ENCODE measurements around the gene EPN1. TPM values are rescaled to one million over a fixed set of nuclear protein-coding genes. Genes with fewer than 3 reads are reported as not detected.

EPN1 gene
- total and polyA plus RNA-seq, 9 of the 15 experiments (the other 6 are each of a cell fraction or from before 2014, with no cell fraction given): 0.08 to 138 (median 12.7) TPM

DNA sequence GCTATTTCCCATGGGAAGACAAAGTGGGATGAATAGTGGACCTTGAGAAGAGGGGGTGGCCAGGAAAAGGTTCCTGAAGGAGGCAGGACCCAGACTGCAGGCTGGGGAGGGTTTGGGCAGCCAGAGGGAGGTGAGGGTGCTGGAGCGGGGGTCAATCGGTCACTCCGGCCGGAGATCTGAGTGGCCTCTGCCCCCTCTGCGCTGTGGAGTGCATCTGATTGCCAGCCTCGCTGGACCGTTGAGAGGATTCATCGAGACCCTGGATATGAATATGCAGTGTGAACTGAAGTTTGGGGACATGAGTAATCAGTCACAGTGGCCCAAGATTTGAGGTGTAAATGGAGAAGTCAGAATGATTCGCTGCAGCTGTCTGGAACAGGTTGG lies 39.7 kb upstream of the EPN1 start (continued):
- TF ChIP-seq ZC3H4 (CRISPR knock-in tag; IDR thresholded peaks at IDR 0.05; ENCODE audit: borderline replicate concordance) (0 out of 2 replicates have a peak, but pooled peaks have one; percentile 67), HCFC1 (IDR thresholded peaks at IDR 0.05; ENCODE audit: low read depth, low read length) (no peak), ZC3H11A (IDR thresholded peaks at IDR 0.05; ENCODE audit: low read depth, low read length) (no peak), ZNF551 (CRISPR knock-in tag; IDR thresholded peaks at IDR 0.05) (no peak), CBX1 (IDR thresholded peaks at IDR 0.05; ENCODE audit: low read depth) (no peak), GTF2A2 (tag; IDR thresholded peaks at IDR 0.05) (no peak), CBFB (CRISPR knock-in tag; IDR thresholded peaks at IDR 0.05) (no peak), ARID2 (IDR thresholded peaks at IDR 0.05) (no peak), ZNF766 (CRISPR knock-in tag; conservative IDR thresholded peaks at IDR 0.05) (no peak), MXI1 (IDR thresholded peaks at IDR 0.05; ENCODE audit: low read depth, low read length) (no peak), SMARCA4 (IDR thresholded peaks at IDR 0.05) (no peak), CREBBP (IDR thresholded peaks at IDR 0.05; ENCODE audit: low read depth, low read length) (no peak), ILK (tag; IDR thresholded peaks at IDR 0.05; ENCODE audit: borderline replicate concordance, low read depth) (no peak), ELF1 (tag; IDR thresholded peaks at IDR 0.05) (no peak), GABPA (tag; conservative IDR thresholded peaks at IDR 0.05; ENCODE audit: low read depth) (no peak), HDAC8 (tag; IDR thresholded peaks at IDR 0.05) (no peak), RNF2 (IDR thresholded peaks at IDR 0.05) (no peak), MYC (IDR thresholded peaks at IDR 0.05; ENCODE audit: low read depth, low read length) (no peak), MYC (CRISPR knock-in tag; IDR thresholded peaks at IDR 0.05; ENCODE audit: borderline replicate concordance, low read depth) (no peak), ZNF23 (CRISPR knock-in tag; IDR thresholded peaks at IDR 0.05) (no peak), ZFX (CRISPR knock-in tag; IDR thresholded peaks at IDR 0.05) (peak; percentile 55; the same call in 1 of the 2 replicates), MCM5 (IDR thresholded peaks at IDR 0.05; ENCODE audit: low read depth) (no peak), ZNF586 (CRISPR knock-in tag; conservative IDR thresholded peaks at IDR 0.05) (no peak), MTA1 (IDR thresholded peaks at IDR 0.05; ENCODE audit: borderline replicate concordance) (no peak), BRF1 (IDR thresholded peaks at IDR 0.05; ENCODE audit: borderline replicate concordance, extremely low read depth, insufficient read length) (no peak), CCAR2 (IDR thresholded peaks at IDR 0.05; ENCODE audit: low read depth, low read length) (no peak), ADNP (tag; IDR thresholded peaks at IDR 0.05) (no peak), ZNF431 (CRISPR knock-in tag; IDR thresholded peaks at IDR 0.05) (no peak)
- TF ChIP-seq, protein P1, sequence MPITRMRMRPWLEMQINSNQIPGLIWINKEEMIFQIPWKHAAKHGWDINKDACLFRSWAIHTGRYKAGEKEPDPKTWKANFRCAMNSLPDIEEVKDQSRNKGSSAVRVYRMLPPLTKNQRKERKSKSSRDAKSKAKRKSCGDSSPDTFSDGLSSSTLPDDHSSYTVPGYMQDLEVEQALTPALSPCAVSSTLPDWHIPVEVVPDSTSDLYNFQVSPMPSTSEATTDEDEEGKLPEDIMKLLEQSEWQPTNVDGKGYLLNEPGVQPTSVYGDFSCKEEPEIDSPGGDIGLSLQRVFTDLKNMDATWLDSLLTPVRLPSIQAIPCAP (CRISPR knock-in tag; IDR thresholded peaks at IDR 0.05; ENCODE audit: borderline replicate concordance): no peak
- TF ChIP-seq, protein P2, sequence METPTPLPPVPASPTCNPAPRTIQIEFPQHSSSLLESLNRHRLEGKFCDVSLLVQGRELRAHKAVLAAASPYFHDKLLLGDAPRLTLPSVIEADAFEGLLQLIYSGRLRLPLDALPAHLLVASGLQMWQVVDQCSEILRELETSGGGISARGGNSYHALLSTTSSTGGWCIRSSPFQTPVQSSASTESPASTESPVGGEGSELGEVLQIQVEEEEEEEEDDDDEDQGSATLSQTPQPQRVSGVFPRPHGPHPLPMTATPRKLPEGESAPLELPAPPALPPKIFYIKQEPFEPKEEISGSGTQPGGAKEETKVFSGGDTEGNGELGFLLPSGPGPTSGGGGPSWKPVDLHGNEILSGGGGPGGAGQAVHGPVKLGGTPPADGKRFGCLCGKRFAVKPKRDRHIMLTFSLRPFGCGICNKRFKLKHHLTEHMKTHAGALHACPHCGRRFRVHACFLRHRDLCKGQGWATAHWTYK (CRISPR knock-in tag; IDR thresholded peaks at IDR 0.05): 0 out of 2 replicates have a peak, but pooled peaks have one; percentile 10
- TF ChIP-seq, protein P3, sequence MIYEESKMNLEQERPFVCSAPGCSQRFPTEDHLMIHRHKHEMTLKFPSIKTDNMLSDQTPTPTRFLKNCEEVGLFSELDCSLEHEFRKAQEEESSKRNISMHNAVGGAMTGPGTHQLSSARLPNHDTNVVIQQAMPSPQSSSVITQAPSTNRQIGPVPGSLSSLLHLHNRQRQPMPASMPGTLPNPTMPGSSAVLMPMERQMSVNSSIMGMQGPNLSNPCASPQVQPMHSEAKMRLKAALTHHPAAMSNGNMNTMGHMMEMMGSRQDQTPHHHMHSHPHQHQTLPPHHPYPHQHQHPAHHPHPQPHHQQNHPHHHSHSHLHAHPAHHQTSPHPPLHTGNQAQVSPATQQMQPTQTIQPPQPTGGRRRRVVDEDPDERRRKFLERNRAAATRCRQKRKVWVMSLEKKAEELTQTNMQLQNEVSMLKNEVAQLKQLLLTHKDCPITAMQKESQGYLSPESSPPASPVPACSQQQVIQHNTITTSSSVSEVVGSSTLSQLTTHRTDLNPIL (CRISPR knock-in tag; IDR thresholded peaks at IDR 0.05): no peak
